Measurements from ENCODE around the gene ZFYVE28.

DNA sequence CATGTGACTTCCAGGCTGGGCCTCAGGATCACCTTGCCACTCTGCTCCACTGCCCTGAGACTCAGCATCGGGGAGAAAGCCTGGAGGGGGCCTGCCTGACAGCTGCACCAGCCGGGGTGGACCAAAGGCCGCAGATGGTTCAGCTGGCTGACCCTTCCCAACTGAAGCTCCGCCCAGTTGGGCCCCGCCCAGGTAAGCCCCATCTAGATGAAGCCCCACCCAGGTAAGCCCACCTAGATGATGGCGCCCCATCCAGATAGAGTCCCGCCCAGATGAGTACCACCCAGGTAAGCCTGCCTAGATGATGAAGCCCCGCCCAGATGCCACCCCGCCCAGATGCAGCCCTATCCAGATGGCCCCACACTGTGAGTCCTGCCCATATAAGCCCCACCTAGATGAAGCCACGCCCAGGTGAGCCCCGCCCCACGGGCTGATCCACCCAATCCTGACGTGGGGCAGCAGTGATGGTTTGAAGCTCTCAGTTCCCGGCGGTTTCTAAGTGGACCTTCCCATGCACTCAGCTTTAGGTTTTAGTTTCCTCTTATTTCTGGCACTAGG is 10.0 kb downstream of the ZFYVE28 start:
- TF ChIP-seq GABPA (IDR thresholded peaks at IDR 0.05; ENCODE audit: low read depth): no peak
- TF ChIP-seq FOXM1 (IDR thresholded peaks at IDR 0.05; ENCODE audit: low read depth): no peak
- TF ChIP-seq, protein P1, sequence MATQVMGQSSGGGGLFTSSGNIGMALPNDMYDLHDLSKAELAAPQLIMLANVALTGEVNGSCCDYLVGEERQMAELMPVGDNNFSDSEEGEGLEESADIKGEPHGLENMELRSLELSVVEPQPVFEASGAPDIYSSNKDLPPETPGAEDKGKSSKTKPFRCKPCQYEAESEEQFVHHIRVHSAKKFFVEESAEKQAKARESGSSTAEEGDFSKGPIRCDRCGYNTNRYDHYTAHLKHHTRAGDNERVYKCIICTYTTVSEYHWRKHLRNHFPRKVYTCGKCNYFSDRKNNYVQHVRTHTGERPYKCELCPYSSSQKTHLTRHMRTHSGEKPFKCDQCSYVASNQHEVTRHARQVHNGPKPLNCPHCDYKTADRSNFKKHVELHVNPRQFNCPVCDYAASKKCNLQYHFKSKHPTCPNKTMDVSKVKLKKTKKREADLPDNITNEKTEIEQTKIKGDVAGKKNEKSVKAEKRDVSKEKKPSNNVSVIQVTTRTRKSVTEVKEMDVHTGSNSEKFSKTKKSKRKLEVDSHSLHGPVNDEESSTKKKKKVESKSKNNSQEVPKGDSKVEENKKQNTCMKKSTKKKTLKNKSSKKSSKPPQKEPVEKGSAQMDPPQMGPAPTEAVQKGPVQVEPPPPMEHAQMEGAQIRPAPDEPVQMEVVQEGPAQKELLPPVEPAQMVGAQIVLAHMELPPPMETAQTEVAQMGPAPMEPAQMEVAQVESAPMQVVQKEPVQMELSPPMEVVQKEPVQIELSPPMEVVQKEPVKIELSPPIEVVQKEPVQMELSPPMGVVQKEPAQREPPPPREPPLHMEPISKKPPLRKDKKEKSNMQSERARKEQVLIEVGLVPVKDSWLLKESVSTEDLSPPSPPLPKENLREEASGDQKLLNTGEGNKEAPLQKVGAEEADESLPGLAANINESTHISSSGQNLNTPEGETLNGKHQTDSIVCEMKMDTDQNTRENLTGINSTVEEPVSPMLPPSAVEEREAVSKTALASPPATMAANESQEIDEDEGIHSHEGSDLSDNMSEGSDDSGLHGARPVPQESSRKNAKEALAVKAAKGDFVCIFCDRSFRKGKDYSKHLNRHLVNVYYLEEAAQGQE (IDR thresholded peaks at IDR 0.05; ENCODE audit: low read depth, low read length): no peak
- TF ChIP-seq, protein P2, sequence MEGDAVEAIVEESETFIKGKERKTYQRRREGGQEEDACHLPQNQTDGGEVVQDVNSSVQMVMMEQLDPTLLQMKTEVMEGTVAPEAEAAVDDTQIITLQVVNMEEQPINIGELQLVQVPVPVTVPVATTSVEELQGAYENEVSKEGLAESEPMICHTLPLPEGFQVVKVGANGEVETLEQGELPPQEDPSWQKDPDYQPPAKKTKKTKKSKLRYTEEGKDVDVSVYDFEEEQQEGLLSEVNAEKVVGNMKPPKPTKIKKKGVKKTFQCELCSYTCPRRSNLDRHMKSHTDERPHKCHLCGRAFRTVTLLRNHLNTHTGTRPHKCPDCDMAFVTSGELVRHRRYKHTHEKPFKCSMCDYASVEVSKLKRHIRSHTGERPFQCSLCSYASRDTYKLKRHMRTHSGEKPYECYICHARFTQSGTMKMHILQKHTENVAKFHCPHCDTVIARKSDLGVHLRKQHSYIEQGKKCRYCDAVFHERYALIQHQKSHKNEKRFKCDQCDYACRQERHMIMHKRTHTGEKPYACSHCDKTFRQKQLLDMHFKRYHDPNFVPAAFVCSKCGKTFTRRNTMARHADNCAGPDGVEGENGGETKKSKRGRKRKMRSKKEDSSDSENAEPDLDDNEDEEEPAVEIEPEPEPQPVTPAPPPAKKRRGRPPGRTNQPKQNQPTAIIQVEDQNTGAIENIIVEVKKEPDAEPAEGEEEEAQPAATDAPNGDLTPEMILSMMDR (IDR thresholded peaks at IDR 0.05): no peak
- TF ChIP-seq NRF1 (IDR thresholded peaks at IDR 0.05; ENCODE audit: low read depth, low read length): no peak
- no peak for TF ChIP-seq FOSL2 (IDR thresholded peaks at IDR 0.05; ENCODE audit: borderline replicate concordance, low read depth)
- TF ChIP-seq POLR2AphosphoS5 (IDR thresholded peaks at IDR 0.05; ENCODE audit: low read depth, low read length): no peak
- TF ChIP-seq, protein P3, sequence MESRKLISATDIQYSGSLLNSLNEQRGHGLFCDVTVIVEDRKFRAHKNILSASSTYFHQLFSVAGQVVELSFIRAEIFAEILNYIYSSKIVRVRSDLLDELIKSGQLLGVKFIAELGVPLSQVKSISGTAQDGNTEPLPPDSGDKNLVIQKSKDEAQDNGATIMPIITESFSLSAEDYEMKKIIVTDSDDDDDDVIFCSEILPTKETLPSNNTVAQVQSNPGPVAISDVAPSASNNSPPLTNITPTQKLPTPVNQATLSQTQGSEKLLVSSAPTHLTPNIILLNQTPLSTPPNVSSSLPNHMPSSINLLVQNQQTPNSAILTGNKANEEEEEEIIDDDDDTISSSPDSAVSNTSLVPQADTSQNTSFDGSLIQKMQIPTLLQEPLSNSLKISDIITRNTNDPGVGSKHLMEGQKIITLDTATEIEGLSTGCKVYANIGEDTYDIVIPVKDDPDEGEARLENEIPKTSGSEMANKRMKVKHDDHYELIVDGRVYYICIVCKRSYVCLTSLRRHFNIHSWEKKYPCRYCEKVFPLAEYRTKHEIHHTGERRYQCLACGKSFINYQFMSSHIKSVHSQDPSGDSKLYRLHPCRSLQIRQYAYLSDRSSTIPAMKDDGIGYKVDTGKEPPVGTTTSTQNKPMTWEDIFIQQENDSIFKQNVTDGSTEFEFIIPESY (IDR thresholded peaks at IDR 0.05; ENCODE audit: borderline replicate concordance, low read depth): no peak
- no peak for TF ChIP-seq MXI1 (IDR thresholded peaks at IDR 0.05; ENCODE audit: low read depth, low read length)

Measured in SK-N-SH (cell line).